Activated CD8-positive, alpha-beta T cell treated with anti-CD3 and anti-CD28 coated beads for 36 hours (primary cell): ENCODE data around the gene ATP5ME. TPM values are rescaled to one million over a fixed set of nuclear protein-coding genes. Genes with fewer than 3 reads are reported as not detected.

Source experiments
- ATAC-seq: fragments of 200-7000 bp; cut with Tn5 transposase; one replicate; pipeline ENCODE4 v1.10.0; 2021; ENCODE audit warnings: mild to moderate bottlenecking, moderate library complexity
- CTCF ChIA-PET: fragments of 350-600 bp; sonication (Branson Sonifier 250); formaldehyde crosslinking; loops from one replicate; lab custom pipeline; 2021; ENCODE audit warnings: antibody characterized with exemption; lab: Charles Lee
- POLR2A ChIA-PET: fragments of 350-600 bp; sonication (Branson Sonifier 250); formaldehyde crosslinking; loops from one replicate; lab custom pipeline; 2021; ENCODE audit warnings: antibody characterized with exemption; lab: Charles Lee
- DNase-seq: peaks from one replicate; pipeline ENCODE4 v3.0.0-alpha.2; 2020
- H3K27ac Mint-ChIP-seq: one replicate; pipeline ENCODE4 v1.8.0; 2021; ENCODE audit warnings: mild to moderate bottlenecking, mixed read lengths
- H3K27me3 Mint-ChIP-seq: one replicate; pipeline ENCODE4 v1.8.0; 2021; ENCODE audit warnings: mixed read lengths
- H3K36me3 Mint-ChIP-seq: one replicate; pipeline ENCODE4 v1.8.0; 2021; ENCODE audit warnings: low read depth, mixed read lengths
- H3K4me1 Mint-ChIP-seq: one replicate; pipeline ENCODE4 v1.8.0; 2021; ENCODE audit warnings: low read depth, mixed read lengths
- H3K4me3 Mint-ChIP-seq: one replicate; pipeline ENCODE4 v1.8.0; 2021; ENCODE audit warnings: mild to moderate bottlenecking, moderate library complexity, mixed read lengths
- H3K9me3 Mint-ChIP-seq: one replicate; pipeline ENCODE4 v1.8.0; 2021; ENCODE audit warnings: mixed read lengths
- CTCF ChIP-seq: fragments of 200-600 bp; IDR thresholded peaks from one replicate; pipeline ENCODE4 v1.8.0; 2022; ENCODE audit warnings: antibody characterized with exemption, mild to moderate bottlenecking
- intact Hi-C: fragments of 100-400 bp; cut with micrococcal nuclease; formaldehyde crosslinking; loops from one replicate; pipeline ENCODE4 v1.10.0; 2022
- total RNA-seq, 2 experiments: library from RNA; stranded (reverse); gene quantifications; one replicate each; pipeline ENCODE4 v1.2.3, GENCODE V29; 2021

ATP5ME gene
- total RNA-seq, 2 experiments from 2014 or later = 221 to 234 TPM

- ChIA-PET CTCF (no interaction called here), POLR2A (no interaction called here)
- DNase-seq = no peak
- H3K36me3 Mint-ChIP-seq = peaks cover 8% of the 10 kb centered on the region
- intact Hi-C loops = no loop called here
- no peak overlapping the region for H3K27ac Mint-ChIP-seq
- H3K27me3 Mint-ChIP-seq = no peaks in the 10 kb centered on the region
- ATAC-seq = no peak
- H3K9me3 Mint-ChIP-seq = no peaks in the 10 kb centered on the region
- TF ChIP-seq CTCF = no peak
- H3K4me1 Mint-ChIP-seq = peaks cover 21% of the 10 kb centered on the region
- no peak overlapping the region for H3K4me3 Mint-ChIP-seq
These were observed 12.8 kb downstream of the ATP5ME start for GRCh38 chr4:661231-661630.

- DNase-seq (no peak), ATAC-seq (no peak)
- Mint-ChIP-seq H3K27ac (no peak overlapping the region), H3K27me3 (no peaks in the 10 kb centered on the region), H3K36me3 (peaks cover 8% of the 10 kb centered on the region), H3K4me3 (no peak overlapping the region), H3K9me3 (no peaks in the 10 kb centered on the region), H3K4me1 (peaks cover 18% of the 10 kb centered on the region)
- ChIA-PET POLR2A (no interaction called here), CTCF (no interaction called here)
- intact Hi-C loops = no loop called here
- TF ChIP-seq CTCF = no peak
These were observed 13.7 kb downstream of the ATP5ME start for GRCh38 chr4:660401-660800.

GRCh38 chr4:659851-660250, 14.2 kb downstream of the ATP5ME start:
- no peak for TF ChIP-seq CTCF
- DNase-seq = no peak
- no peaks in the 10 kb centered on the region for H3K27me3 Mint-ChIP-seq
- ChIA-PET POLR2A (no interaction called here), CTCF (no interaction called here)
- H3K27ac Mint-ChIP-seq = no peak overlapping the region
- H3K9me3 Mint-ChIP-seq = no peaks in the 10 kb centered on the region
- H3K4me3 Mint-ChIP-seq = no peak overlapping the region
- intact Hi-C loops = no loop called here
- H3K4me1 Mint-ChIP-seq = peaks cover 14% of the 10 kb centered on the region
- no peak for ATAC-seq
- peaks cover 8% of the 10 kb centered on the region for H3K36me3 Mint-ChIP-seq

- POLR2A ChIA-PET = no interaction called here
- CTCF ChIA-PET = no interaction called here
- peaks cover 8% of the 10 kb centered on the region for H3K4me1 Mint-ChIP-seq
- H3K36me3 Mint-ChIP-seq = peaks cover 5% of the 10 kb centered on the region
- H3K9me3 Mint-ChIP-seq = no peaks in the 10 kb centered on the region
- no peak for ATAC-seq
- H3K4me3 Mint-ChIP-seq = no peak overlapping the region
- no peak overlapping the region for H3K27ac Mint-ChIP-seq
- intact Hi-C loops = no loop called here
- H3K27me3 Mint-ChIP-seq = no peaks in the 10 kb centered on the region
- no peak for TF ChIP-seq CTCF
- no peak for DNase-seq
These were observed 15.1 kb downstream of the ATP5ME start for GRCh38 chr4:658681-659667.
